Measurements from ENCODE around the gene MPHOSPH10.

The MPHOSPH10 gene

DNA sequence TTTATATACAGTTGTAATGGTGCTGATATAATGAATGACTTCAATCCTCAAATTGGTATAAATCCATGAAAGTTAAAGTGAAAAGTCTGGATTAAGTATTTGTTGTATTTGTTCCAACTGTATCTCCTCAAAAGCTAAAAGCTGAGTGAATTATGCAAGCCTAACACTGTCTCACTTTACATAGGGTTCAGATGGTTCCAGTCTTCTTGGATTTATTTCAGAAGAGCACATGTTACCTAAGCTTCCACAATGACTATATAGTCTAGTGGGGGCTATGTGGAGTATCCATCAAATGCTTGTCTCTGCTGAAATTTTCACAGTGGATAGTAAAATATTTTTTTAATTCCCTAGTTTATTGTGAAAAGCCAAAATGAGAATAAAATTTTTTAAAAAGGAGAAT, 13.4 kb upstream of the MPHOSPH10 start:
- POLR2A ChIA-PET (ENCODE audit: low non-redundant PET) = no interaction called here
- no peak overlapping the region for H3K27ac ChIP-seq
- TF ChIP-seq, protein P1, sequence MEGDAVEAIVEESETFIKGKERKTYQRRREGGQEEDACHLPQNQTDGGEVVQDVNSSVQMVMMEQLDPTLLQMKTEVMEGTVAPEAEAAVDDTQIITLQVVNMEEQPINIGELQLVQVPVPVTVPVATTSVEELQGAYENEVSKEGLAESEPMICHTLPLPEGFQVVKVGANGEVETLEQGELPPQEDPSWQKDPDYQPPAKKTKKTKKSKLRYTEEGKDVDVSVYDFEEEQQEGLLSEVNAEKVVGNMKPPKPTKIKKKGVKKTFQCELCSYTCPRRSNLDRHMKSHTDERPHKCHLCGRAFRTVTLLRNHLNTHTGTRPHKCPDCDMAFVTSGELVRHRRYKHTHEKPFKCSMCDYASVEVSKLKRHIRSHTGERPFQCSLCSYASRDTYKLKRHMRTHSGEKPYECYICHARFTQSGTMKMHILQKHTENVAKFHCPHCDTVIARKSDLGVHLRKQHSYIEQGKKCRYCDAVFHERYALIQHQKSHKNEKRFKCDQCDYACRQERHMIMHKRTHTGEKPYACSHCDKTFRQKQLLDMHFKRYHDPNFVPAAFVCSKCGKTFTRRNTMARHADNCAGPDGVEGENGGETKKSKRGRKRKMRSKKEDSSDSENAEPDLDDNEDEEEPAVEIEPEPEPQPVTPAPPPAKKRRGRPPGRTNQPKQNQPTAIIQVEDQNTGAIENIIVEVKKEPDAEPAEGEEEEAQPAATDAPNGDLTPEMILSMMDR (conservative IDR thresholded peaks at IDR 0.05; ENCODE audit: low read depth) = no peak
- CTCF ChIA-PET = interaction anchor here (0.6 kb wide), 1 partner anchor 111 kb away, joined by 6 read pairs; no protein-coding TSS in a partner anchor
- no peak for DNase-seq (ENCODE audit: low spot score)

DNA sequence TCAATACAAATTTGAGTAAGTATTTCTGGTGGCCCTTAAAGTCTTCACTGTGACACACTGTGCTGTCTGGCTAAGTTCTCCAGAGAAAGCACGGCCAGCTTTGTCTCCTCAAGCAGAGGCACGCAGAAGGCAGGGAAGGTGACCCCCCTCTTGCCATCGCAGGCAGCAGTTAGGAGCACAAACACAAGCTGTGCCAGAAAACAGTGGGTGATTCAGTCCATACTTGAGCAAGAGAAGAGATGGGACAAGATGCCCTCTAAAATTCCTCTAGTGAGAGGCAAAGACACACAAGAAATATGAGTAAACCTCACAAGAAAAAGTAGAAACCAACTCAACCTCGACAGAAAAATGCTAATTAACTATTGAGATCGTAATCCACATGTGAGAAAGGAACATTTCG, 10.2 kb upstream of the MPHOSPH10 start:
- H3K27ac ChIP-seq = peak overlapping the region; percentile 65
- no peak for DNase-seq (ENCODE audit: low spot score)
- ChIA-PET CTCF (no interaction called here), POLR2A (ENCODE audit: low non-redundant PET) (no interaction called here)
- TF ChIP-seq, protein P1 (conservative IDR thresholded peaks at IDR 0.05; ENCODE audit: low read depth) = no peak

DNA sequence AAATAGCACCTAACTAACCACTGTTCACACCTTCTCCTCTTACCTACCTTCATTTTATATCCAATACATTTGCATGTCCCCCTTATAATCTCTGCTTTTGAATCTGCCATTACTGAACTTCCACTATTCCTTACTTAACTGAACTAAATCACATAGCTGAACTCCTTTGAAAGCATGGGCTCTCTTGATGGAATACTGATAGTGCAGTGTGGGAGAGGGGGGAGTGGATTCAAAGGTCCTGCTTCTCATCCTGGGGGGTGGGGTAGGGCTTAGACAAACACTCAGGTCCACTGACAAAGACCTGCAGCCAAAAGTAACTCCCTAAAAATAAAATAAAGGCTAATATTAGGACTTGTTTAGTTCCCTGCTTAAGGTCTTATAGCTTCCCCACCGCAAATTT, 9.0 kb upstream of the MPHOSPH10 start:
- DNase-seq (ENCODE audit: low spot score) = no peak
- POLR2A ChIA-PET (ENCODE audit: low non-redundant PET) = no interaction called here
- CTCF ChIA-PET = interaction anchor here (1.0 kb wide), 1 partner anchor 15 kb away, joined by 3 read pairs; no protein-coding TSS in a partner anchor
- no peak overlapping the region for H3K27ac ChIP-seq
- TF ChIP-seq, protein P1 (conservative IDR thresholded peaks at IDR 0.05; ENCODE audit: low read depth) = no peak

DNA sequence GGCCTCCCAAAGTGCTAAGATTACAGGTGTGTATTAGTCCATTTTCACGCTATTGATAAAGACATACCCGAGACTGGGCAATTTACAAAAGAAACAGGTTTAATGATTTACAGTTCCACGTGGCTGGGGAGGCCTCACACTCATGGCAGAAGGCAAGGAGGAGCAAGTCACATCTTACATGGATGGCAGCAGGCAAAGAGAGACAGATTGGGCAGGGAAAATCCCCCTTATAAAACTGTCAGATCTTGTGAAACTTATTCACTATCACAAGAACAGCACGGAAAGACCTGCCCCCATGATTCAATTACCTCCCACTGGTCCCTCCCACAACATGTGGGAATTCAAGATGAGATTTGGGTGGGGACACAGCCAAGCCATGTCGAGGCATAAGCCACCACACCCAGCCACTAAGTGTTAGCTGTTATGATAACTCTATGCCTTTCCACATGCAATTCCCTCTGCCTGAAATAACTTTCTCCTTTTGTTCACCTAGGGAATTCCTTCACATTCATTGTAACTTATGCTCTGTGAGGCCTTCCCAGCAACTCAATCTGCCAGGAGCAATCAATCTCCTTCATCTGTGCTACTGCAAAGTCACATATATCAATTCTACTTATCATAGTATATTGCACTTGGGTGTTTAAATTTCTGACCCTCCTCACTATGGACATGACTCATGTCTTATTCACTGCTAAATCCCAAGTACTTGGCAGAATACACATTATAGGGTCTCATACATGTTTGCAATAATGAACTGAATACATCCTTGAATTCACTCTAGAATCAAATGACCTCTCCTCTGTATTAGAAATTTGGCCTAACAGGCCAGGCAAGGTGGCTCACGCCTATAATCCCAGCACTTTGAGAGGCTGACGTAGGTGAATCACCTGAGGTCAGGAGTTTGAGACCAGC, 7.8 kb upstream of the MPHOSPH10 start:
- TF ChIP-seq, protein P1 (conservative IDR thresholded peaks at IDR 0.05; ENCODE audit: low read depth) = no peak
- ChIA-PET POLR2A (ENCODE audit: low non-redundant PET) (no interaction called here), CTCF (no interaction called here)
- DNase-seq (ENCODE audit: low spot score) = peak; percentile 8
- H3K27ac ChIP-seq = no peak overlapping the region

DNA sequence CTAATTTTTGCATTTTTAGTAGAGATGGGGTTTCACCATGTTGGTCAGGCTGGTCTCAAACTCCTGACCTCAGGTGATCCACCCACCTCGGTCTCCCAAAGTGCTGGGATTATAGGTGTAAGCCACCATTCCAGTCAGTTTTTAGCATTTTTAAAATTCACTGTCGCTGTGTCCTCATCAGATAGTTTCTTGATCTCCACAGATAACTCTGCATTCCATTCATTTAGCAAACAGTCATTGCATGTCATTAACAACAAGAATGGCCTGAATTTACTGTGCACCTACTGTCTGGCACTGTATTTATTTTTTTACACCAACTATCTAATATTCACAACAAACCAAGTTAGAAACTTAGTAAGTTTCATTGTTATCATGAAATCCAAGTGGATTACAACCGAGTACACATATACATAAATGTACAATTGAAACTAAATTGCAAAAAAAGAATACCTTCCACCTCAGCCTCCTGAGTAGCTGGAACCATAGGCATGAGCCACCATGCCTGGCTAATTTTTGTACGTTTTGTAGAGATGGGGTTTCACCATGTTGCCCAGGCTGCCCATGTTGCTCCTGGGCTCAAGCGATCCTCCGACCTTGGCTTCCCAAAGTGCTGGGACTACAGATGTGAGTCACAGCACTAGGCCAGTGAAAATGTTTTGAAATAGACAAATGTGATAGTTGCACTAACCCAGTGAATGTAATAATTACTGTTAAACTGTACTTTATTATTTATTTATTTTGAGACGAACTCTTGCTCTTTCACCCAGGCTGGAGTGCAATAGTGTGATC, 4.7 kb upstream of the MPHOSPH10 start:
- TF ChIP-seq, protein P1 (conservative IDR thresholded peaks at IDR 0.05; ENCODE audit: low read depth) = no peak
- POLR2A ChIA-PET (ENCODE audit: low non-redundant PET) = no interaction called here
- 0 out of 2 replicates have a peak overlapping the region, but pooled peaks have one; percentile 3 for H3K27ac ChIP-seq
- CTCF ChIA-PET = no interaction called here
- no peak for DNase-seq (ENCODE audit: low spot score)

DNA sequence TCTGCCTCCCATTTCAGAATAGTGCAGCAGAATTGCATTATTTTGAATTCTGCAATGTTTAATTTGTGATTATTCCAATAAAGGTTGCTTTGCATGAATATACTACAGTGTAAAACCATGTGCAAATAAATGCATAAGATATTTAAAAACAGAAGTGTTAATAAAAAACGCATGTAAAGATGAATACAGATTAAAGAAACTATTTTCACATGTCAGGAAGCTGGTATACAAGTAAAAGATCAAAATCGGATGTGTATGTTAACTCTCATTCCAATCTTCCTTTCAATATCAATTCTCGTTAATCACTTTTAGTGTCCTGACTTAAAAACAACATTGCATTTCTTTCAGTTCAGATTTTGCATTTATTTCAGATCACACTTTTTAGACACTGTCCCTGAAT, 3.5 kb upstream of the MPHOSPH10 start:
- TF ChIP-seq, protein P1 (conservative IDR thresholded peaks at IDR 0.05; ENCODE audit: low read depth) = no peak
- H3K27ac ChIP-seq = no peak overlapping the region
- DNase-seq (ENCODE audit: low spot score) = no peak
- ChIA-PET CTCF (interaction anchor here (0.6 kb wide), 1 partner anchor 33 kb away, joined by 3 read pairs; no protein-coding TSS in a partner anchor), POLR2A (ENCODE audit: low non-redundant PET) (no interaction called here)

Data from RWPE1 (cell line).